Right lobe of liver (tissue), 4 donors: ENCODE results near the gene PAK6.

ENCODE experiments used
- POLR2A ChIP-seq: fragments of 450-650 bp; IDR thresholded peaks from one replicate; pipeline ENCODE4 v1.6.1; 2017; ENCODE audit warnings: antibody characterized with exemption, mild to moderate bottlenecking
- TF ChIP-seq, protein P1 (sequence below), 4 donors: fragments of 200-600 bp in 3 of 4; fragments of 450-650 bp in 1 of 4; IDR thresholded peaks; one replicate each; pipeline versions ENCODE4 v1.5.1 to v1.8.0; 2016 to 2022; ENCODE audit warnings: antibody characterized with exemption in 4 of 4, mild to moderate bottlenecking in 2 of 4
- donor health status: DM: no; HTN: no; CAD: no.
- donor health status: DM: no; HTN: no; CAD: no.
- donor health status: DM: no; HTN: yes; CAD: no.

DNA sequence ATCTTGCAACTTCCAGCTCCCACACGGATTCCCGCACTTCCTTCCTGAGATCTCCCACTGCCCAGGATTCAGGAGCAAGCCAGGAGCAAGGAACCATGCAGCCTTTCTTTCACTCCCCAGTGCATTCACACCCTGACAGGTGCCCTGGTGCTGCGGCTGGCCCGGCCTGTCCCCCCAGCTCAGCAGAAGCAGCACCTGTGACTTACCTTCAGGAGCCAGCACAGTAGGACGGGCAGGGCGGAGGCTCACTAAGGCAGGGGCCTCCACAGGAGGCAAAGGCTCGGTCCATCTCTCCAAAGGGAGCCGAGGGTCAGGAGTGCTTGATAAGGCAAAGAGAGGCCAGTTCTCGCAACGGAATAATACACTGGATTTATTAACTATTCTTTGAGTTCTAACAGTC, 39.2 kb downstream of the PAK6 start:
- TF ChIP-seq, protein P1, sequence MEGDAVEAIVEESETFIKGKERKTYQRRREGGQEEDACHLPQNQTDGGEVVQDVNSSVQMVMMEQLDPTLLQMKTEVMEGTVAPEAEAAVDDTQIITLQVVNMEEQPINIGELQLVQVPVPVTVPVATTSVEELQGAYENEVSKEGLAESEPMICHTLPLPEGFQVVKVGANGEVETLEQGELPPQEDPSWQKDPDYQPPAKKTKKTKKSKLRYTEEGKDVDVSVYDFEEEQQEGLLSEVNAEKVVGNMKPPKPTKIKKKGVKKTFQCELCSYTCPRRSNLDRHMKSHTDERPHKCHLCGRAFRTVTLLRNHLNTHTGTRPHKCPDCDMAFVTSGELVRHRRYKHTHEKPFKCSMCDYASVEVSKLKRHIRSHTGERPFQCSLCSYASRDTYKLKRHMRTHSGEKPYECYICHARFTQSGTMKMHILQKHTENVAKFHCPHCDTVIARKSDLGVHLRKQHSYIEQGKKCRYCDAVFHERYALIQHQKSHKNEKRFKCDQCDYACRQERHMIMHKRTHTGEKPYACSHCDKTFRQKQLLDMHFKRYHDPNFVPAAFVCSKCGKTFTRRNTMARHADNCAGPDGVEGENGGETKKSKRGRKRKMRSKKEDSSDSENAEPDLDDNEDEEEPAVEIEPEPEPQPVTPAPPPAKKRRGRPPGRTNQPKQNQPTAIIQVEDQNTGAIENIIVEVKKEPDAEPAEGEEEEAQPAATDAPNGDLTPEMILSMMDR (IDR thresholded peaks at IDR 0.05) = no peak
- no peak for TF ChIP-seq POLR2A
